ENCODE data around the gene B9D2.
"Not testable (repeated sequence)": the region's sequence is repeated elsewhere in the genome, so short reads cannot be mapped to it uniquely, and the experiment has no call there.

The B9D2 gene

GRCh38 chr19:41351339-41352245 lies 12.4 kb downstream of the B9D2 start:
- peak overlapping the region; percentile 86 to 93 for H3K4me3 ChIP-seq (replicated peaks in 1 of 2; ENCODE audit: low read depth in 2 of 2, low read length in 2 of 2)
- TF ChIP-seq, protein P1, sequence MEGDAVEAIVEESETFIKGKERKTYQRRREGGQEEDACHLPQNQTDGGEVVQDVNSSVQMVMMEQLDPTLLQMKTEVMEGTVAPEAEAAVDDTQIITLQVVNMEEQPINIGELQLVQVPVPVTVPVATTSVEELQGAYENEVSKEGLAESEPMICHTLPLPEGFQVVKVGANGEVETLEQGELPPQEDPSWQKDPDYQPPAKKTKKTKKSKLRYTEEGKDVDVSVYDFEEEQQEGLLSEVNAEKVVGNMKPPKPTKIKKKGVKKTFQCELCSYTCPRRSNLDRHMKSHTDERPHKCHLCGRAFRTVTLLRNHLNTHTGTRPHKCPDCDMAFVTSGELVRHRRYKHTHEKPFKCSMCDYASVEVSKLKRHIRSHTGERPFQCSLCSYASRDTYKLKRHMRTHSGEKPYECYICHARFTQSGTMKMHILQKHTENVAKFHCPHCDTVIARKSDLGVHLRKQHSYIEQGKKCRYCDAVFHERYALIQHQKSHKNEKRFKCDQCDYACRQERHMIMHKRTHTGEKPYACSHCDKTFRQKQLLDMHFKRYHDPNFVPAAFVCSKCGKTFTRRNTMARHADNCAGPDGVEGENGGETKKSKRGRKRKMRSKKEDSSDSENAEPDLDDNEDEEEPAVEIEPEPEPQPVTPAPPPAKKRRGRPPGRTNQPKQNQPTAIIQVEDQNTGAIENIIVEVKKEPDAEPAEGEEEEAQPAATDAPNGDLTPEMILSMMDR (IDR thresholded peaks at IDR 0.05; ENCODE audit: low read depth, low read length), result no peak
- peak; percentile 54 to 63 for DNase-seq (ENCODE audit: low read depth in 2 of 2)

DNA sequence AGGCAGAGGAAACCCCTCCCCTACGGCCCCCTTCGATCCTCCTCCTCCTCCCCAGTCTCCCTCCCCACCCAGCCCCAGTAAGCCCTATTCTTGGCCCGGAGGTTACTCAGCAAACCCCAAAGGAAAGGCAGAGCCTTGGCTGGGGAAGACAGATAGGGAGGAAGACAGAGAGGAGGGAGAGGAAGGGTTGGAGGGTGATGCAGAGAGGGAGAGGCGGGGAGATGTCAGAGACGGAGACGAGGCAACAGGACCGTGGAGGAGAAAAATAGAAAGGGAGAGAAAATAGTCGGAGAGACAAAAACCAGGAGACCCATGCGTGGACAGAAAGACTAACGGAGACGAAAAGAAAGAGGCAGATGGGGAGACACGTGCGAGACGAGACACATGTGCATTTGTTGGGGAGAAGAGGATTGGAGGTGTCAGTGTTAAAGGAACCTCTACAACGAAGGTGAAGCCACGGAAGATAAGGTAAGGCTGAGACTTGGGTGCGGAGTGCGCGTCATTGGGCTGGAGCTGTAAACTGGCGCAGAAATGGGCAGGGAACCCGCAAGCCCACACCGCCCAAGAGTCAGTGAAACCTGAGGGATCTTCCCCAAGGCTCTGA lies 13.1 kb downstream of the B9D2 start:
- DNase-seq (ENCODE audit: low read depth in 2 of 2), result peak; percentile 29 to 42
- H3K4me3 ChIP-seq (replicated peaks in 1 of 2; ENCODE audit: low read depth in 2 of 2, low read length in 2 of 2), result peak overlapping the region; percentile 86 to 93
- TF ChIP-seq, protein P1 (IDR thresholded peaks at IDR 0.05; ENCODE audit: low read depth, low read length), result no peak

DNA sequence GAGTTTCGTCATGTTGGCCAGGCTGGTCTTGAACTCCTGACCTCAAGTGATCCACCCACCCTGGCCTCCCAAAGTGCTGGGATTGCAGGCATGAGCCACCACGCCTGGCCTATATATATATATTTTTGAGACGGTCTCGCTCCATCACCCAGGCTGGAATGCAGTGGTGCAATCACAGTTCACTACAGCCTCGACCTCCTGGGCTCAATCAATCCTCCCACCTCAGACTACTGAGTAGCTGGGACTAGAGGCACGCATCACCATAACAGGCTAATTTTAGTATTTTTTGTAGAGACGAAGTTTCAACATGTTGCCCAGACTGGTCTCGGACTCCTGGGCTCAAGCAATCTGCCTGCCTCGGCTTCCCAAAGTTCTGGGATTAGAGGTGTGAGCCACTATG lies 17.0 kb downstream of the B9D2 start:
- DNase-seq (ENCODE audit: low read depth in 2 of 2); H3K4me3 ChIP-seq (replicated peaks in 1 of 2; ENCODE audit: low read depth in 2 of 2, low read length in 2 of 2): not testable (repeated sequence)

GRCh38 chr19:41344162-41344561 lies 19.8 kb downstream of the B9D2 start:
- H3K4me3 ChIP-seq (replicated peaks in 1 of 2; ENCODE audit: low read depth in 2 of 2, low read length in 2 of 2), result no peak overlapping the region
- no peak for DNase-seq (ENCODE audit: low read depth in 2 of 2)
- TF ChIP-seq, protein P1 (IDR thresholded peaks at IDR 0.05; ENCODE audit: low read depth, low read length), result no peak

DNA sequence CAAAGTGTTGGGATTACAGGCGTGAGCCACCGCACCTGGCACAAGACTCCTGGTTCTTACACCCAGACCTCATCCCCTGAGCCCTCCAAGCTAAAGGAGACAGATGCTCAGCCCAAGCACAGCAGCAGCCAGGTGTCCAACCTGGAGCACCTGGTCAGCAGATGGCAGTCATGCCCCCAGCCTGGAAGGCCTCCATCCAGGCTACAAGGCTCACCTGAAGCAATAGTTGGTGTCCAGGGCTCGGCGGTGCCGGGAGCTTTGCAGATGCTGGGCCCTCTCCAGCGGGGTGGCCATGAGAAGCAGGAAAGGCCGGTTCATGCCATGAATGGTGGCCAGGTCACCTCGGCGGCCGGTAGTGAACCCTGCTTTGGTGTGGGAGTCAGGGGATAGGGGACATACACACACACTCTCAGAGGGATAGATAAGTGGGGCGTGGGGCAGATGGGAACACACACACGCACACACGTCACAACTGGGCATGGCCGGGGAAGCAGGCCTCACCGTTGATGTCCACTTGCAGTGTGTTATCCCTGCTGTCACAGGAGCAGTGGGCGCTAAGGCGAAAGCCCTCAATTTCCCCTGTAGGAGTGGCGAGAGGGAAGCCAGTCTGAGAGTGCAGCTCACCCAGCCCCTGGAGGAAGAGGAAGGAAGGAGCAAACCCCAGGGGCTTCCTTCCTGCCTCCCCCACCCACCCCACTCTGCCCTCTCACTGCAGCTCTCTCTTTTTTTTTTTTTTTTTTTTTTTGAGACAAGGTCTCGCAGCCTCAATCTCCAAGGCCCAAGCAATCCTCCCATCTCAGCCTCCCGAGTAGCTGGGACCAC lies 22.1 kb downstream of the B9D2 start:
- H3K4me3 ChIP-seq (replicated peaks in 1 of 2; ENCODE audit: low read depth in 2 of 2, low read length in 2 of 2), result no peak overlapping the region
- TF ChIP-seq, protein P1 (IDR thresholded peaks at IDR 0.05; ENCODE audit: low read depth, low read length), result no peak
- no peak for DNase-seq (ENCODE audit: low read depth in 2 of 2)

- TF ChIP-seq, protein P1 (IDR thresholded peaks at IDR 0.05; ENCODE audit: low read depth, low read length), result no peak
- DNase-seq (ENCODE audit: low read depth in 2 of 2), result peak in 1 of 2 donors; percentile 50
- no peak overlapping the region for H3K4me3 ChIP-seq (replicated peaks in 1 of 2; ENCODE audit: low read depth in 2 of 2, low read length in 2 of 2)
Measured at GRCh38 chr19:41339936-41340335, 24.0 kb downstream of the B9D2 start.

DNA sequence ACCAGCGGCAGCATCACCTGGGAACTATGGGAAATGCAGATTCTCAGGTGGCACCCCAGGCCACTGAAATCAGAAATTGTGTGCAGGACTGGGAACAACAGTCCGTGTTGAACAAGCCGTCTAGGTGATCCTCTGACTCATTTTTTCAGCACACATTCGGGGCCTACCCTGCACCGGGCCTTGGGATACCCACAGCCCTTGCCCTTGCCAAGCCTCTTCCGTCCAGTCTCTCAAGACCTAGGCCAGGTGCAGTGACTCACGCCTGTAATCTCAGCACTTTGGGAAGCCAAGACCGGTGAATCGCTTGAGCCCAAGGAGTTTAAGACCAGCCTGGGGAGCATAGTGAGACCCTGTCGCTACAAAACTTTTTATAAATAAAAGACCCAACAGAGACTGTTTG lies 28.5 kb downstream of the B9D2 start:
- H3K4me3 ChIP-seq (replicated peaks in 1 of 2; ENCODE audit: low read depth in 2 of 2, low read length in 2 of 2), result no peak overlapping the region
- DNase-seq (ENCODE audit: low read depth in 2 of 2), result no peak
- TF ChIP-seq, protein P1 (IDR thresholded peaks at IDR 0.05; ENCODE audit: low read depth, low read length), result no peak

Measured in cardiac fibroblast (primary cell).